Progenitor cell of endocrine pancreas (in vitro differentiated cells): ENCODE results near the gene TEPSIN. TPM values are rescaled to one million over a fixed set of nuclear protein-coding genes. Genes with fewer than 3 reads are reported as not detected.

Experiments
- DNase-seq: peaks from one replicate; pipeline ENCODE4 v3.0.0; 2021; ENCODE audit warnings: low spot score; ENCODE audit not compliant: unreplicated experiment
- H3K27ac Mint-ChIP-seq: 2 replicates; pipeline ENCODE4 v1.8.0; 2021; ENCODE audit warnings: mild to moderate bottlenecking, moderate library complexity, mixed read lengths
- H3K27me3 Mint-ChIP-seq: 2 replicates; pipeline ENCODE4 v1.8.0; 2021; ENCODE audit warnings: mixed read lengths
- H3K36me3 Mint-ChIP-seq: 2 replicates; pipeline ENCODE4 v1.8.0; 2022; ENCODE audit warnings: mixed read lengths; ENCODE audit not compliant: insufficient read depth
- H3K4me1 Mint-ChIP-seq: 2 replicates; pipeline ENCODE4 v1.8.0; 2021; ENCODE audit warnings: low read depth, mixed read lengths
- H3K4me3 Mint-ChIP-seq: 2 replicates; pipeline ENCODE4 v1.8.0; 2021; ENCODE audit warnings: low read depth, mild to moderate bottlenecking, moderate library complexity, mixed read lengths
- H3K9me3 Mint-ChIP-seq: 2 replicates; pipeline ENCODE4 v1.8.0; 2021; ENCODE audit warnings: low read depth, mixed read lengths
- total RNA-seq: library from RNA; stranded (reverse); gene quantifications from 2 replicates; pipeline ENCODE4 v1.2.1, GENCODE V29; 2021
- TF ChIP-seq, protein P1 (sequence below): fragments of 200-600 bp; sonication (generic); IDR thresholded peaks from one replicate; pipeline ENCODE4 v1.5.0; 2021; ENCODE audit warnings: antibody characterized with exemption, mild to moderate bottlenecking; ENCODE audit not compliant: unreplicated experiment

The TEPSIN gene
- total RNA-seq, 1 donor from 2014 or later, result 63.2 TPM

DNA sequence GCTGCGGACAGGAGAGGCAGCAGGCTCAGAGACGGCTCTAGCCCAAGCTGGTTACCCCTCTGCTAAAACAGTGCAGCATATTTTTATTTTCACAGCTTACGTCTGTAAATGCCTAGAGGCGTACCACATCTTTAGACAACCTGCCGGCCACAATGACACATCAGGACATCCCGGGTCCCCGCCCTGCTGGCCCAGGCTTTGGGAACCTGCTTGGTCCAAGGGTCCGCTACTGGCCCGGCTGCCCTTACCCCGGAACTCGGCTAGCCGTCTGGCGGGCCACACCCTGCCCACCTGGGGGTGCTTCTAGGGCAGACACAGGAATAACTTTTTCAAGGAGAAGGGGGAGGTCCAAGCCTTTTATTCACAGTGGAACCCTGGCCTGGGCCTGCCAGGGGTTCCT lies 20.4 kb downstream of the TEPSIN start:
- Mint-ChIP-seq H3K9me3 (no peaks in the 10 kb centered on the region), H3K27me3 (no peaks in the 10 kb centered on the region), H3K36me3 (peaks cover 3% of the 10 kb centered on the region), H3K4me1 (peaks cover 7% of the 10 kb centered on the region), H3K27ac (no peak overlapping the region), H3K4me3 (no peak overlapping the region)
- TF ChIP-seq, protein P1, sequence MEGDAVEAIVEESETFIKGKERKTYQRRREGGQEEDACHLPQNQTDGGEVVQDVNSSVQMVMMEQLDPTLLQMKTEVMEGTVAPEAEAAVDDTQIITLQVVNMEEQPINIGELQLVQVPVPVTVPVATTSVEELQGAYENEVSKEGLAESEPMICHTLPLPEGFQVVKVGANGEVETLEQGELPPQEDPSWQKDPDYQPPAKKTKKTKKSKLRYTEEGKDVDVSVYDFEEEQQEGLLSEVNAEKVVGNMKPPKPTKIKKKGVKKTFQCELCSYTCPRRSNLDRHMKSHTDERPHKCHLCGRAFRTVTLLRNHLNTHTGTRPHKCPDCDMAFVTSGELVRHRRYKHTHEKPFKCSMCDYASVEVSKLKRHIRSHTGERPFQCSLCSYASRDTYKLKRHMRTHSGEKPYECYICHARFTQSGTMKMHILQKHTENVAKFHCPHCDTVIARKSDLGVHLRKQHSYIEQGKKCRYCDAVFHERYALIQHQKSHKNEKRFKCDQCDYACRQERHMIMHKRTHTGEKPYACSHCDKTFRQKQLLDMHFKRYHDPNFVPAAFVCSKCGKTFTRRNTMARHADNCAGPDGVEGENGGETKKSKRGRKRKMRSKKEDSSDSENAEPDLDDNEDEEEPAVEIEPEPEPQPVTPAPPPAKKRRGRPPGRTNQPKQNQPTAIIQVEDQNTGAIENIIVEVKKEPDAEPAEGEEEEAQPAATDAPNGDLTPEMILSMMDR, result no peak
- DNase-seq, result no peak

GRCh38 chr17:81217491-81217890 lies 21.4 kb downstream of the TEPSIN start:
- H3K27me3 Mint-ChIP-seq, result no peaks in the 10 kb centered on the region
- TF ChIP-seq, protein P1, result no peak
- H3K9me3 Mint-ChIP-seq, result no peaks in the 10 kb centered on the region
- peaks cover 7% of the 10 kb centered on the region for H3K4me1 Mint-ChIP-seq
- no peak for DNase-seq
- no peak overlapping the region for H3K27ac Mint-ChIP-seq
- H3K36me3 Mint-ChIP-seq, result peaks cover 3% of the 10 kb centered on the region
- H3K4me3 Mint-ChIP-seq, result no peak overlapping the region

- no peaks in the 10 kb centered on the region for H3K9me3 Mint-ChIP-seq
- no peaks in the 10 kb centered on the region for H3K27me3 Mint-ChIP-seq
- peaks cover 1% of the 10 kb centered on the region for H3K36me3 Mint-ChIP-seq
- TF ChIP-seq, protein P1, result no peak
- no peaks in the 10 kb centered on the region for H3K4me1 Mint-ChIP-seq
- DNase-seq, result no peak
- no peak overlapping the region for H3K27ac Mint-ChIP-seq
- no peak overlapping the region for H3K4me3 Mint-ChIP-seq
These were observed 24.9 kb downstream of the TEPSIN start for GRCh38 chr17:81213978-81214377.

DNA sequence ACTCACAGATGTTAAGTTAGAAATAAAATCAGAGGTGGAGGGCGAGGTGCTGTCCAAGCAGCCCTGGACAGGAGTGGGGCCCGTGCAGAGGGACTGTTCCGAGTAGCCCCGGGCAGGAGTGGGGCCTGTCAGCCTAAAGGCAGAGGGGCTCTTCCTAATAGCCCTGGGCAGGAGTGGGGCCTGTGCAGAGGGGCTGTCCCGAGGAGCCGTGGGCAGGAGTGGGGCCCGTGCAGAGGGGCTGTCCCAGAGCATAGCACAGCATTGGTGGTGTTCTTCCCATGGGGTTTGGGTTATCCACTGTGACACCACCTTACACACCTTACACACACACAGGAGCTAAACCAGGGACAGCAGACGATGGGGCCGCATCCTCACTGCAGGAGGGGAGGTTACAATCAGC lies 26.5 kb downstream of the TEPSIN start:
- H3K4me1 Mint-ChIP-seq, result no peaks in the 10 kb centered on the region
- TF ChIP-seq, protein P1, result no peak
- no peak for DNase-seq
- no peak overlapping the region for H3K27ac Mint-ChIP-seq
- H3K4me3 Mint-ChIP-seq, result no peak overlapping the region
- H3K36me3 Mint-ChIP-seq, result peaks cover 1% of the 10 kb centered on the region
- no peaks in the 10 kb centered on the region for H3K9me3 Mint-ChIP-seq
- no peaks in the 10 kb centered on the region for H3K27me3 Mint-ChIP-seq

GRCh38 chr17:81210868-81211267 lies 28.0 kb downstream of the TEPSIN start:
- TF ChIP-seq, protein P1, result no peak
- no peak for DNase-seq
- H3K9me3 Mint-ChIP-seq, result no peaks in the 10 kb centered on the region
- H3K4me3 Mint-ChIP-seq, result no peak overlapping the region
- H3K27ac Mint-ChIP-seq, result no peak overlapping the region
- no peaks in the 10 kb centered on the region for H3K4me1 Mint-ChIP-seq
- no peaks in the 10 kb centered on the region for H3K36me3 Mint-ChIP-seq
- no peaks in the 10 kb centered on the region for H3K27me3 Mint-ChIP-seq

DNA sequence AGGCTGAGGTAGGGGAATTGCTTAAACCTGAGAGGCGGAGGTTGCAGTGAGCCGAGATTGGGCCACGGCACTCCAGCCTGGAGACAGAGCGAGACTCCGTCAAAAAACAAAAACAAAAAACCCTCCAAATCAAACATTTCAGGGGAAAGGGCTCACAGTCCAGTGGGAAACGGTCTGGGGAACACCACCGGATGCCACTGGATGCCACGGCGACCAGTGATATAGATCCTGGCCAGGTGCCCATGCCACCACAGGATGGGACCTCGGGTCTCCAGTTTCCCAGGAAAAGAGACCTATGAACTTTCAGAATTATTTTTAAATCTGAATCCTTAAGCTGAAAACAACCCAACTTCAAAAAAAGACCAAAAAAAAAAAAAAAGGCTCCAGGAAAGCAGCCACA lies 28.4 kb downstream of the TEPSIN start:
- no peak overlapping the region for H3K4me3 Mint-ChIP-seq
- TF ChIP-seq, protein P1, result no peak
- no peak overlapping the region for H3K27ac Mint-ChIP-seq
- no peaks in the 10 kb centered on the region for H3K9me3 Mint-ChIP-seq
- no peak for DNase-seq
- H3K4me1 Mint-ChIP-seq, result no peaks in the 10 kb centered on the region
- no peaks in the 10 kb centered on the region for H3K36me3 Mint-ChIP-seq
- H3K27me3 Mint-ChIP-seq, result no peaks in the 10 kb centered on the region
